ENCODE measurements around the gene CES1. TPM values are rescaled to one million over a fixed set of nuclear protein-coding genes. Genes with fewer than 3 reads are reported as not detected.

CES1 gene
- total and polyA plus RNA-seq, 10 of the 15 experiments (the other 5 are each of a cell fraction or from before 2014, with no cell fraction given), result 0.08 to 0.69 (median 0.27) TPM; not detected in 6

- Histone ChIP-seq H3K79me2 (ENCODE audit: control insufficient read depth, insufficient read depth, low read length) (no peaks in the 10 kb centered on the region), H4K20me1 (ENCODE audit: control insufficient read depth, insufficient read depth) (no peaks in the 10 kb centered on the region), H3K27ac (ENCODE audit: control insufficient read depth, insufficient read depth) (no peak overlapping the region), H3K4me3 (no peak overlapping the region), H3K36me3 (ENCODE audit: control insufficient read depth in 2 of 2, insufficient read depth in 2 of 2, low read length in 1 of 2) (no peaks in the 10 kb centered on the region), H3K27me3 (replicated peaks in 1 of 2; ENCODE audit: control insufficient read depth in 2 of 2, insufficient read depth in 2 of 2, low read length in 1 of 2) (no peaks in the 10 kb centered on the region), H3K9me3 (replicated peaks; ENCODE audit: control insufficient read depth, insufficient read depth, low read length) (no peaks in the 10 kb centered on the region), H3K4me1 (ENCODE audit: control insufficient read depth, insufficient read depth, low read length) (no peaks in the 10 kb centered on the region), H2AFZ (ENCODE audit: control insufficient read depth, low read depth, low read length) (no peak overlapping the region), H3K9ac (ENCODE audit: control insufficient read depth, insufficient read depth, low read length) (no peak overlapping the region), H3K4me2 (ENCODE audit: control insufficient read depth, insufficient read depth) (no peak overlapping the region)
- in situ Hi-C loops (cut with MboI) (no loop called here), intact Hi-C loops (cut with micrococcal nuclease; ENCODE audit: unreplicated experiment) (no loop called here)
- ChIA-PET RAD21 (ENCODE audit: unreplicated experiment) (no interaction called here), CTCF (no interaction called here), POLR2A (no interaction called here), SMC1A (ENCODE audit: uncharacterized antibody, unreplicated experiment) (no interaction called here)
- BruUV-seq (replicated peaks), result no TSS peak
- ATAC-seq, result no peak
- FAIRE-seq, result no peak
- no peak for DNase-seq (ENCODE audit: low read depth, low spot score)
- WGBS (ENCODE audit: insufficient coverage, insufficient replicate concordance, low lambda C conversion rate, missing lambda C conversion rate), result 12% methylated on average over 6 of the region's 6 CpGs
- TF ChIP-seq MYC (IDR thresholded peaks at IDR 0.05; ENCODE audit: insufficient read depth, insufficient read length, insufficient replicate concordance, low read length, severe bottlenecking), result no peak
- no peak for TF ChIP-seq ZBTB33 (IDR thresholded peaks at IDR 0.05)
- no peak for TF ChIP-seq SMAD5 (IDR thresholded peaks at IDR 0.05; ENCODE audit: low read depth)
- no peak for TF ChIP-seq SMARCA5 (IDR thresholded peaks at IDR 0.05)
- TF ChIP-seq JUNB (IDR thresholded peaks at IDR 0.05), result no peak
- TF ChIP-seq GATAD2B (conservative IDR thresholded peaks at IDR 0.05; ENCODE audit: low read depth), result no peak
- TF ChIP-seq ZNF592 (IDR thresholded peaks at IDR 0.05), result no peak
- TF ChIP-seq ZBTB4 (CRISPR knock-in tag; IDR thresholded peaks at IDR 0.05), result no peak
- TF ChIP-seq SIN3A (IDR thresholded peaks at IDR 0.05; ENCODE audit: low read depth, low read length), result no peak
- no peak for TF ChIP-seq NFYA (IDR thresholded peaks at IDR 0.05; ENCODE audit: borderline replicate concordance, low read depth, low read length)
- TF ChIP-seq TAF1 (IDR thresholded peaks at IDR 0.05; ENCODE audit: borderline replicate concordance, low read depth, low read length), result no peak
- TF ChIP-seq TCF3 (IDR thresholded peaks at IDR 0.05; ENCODE audit: borderline replicate concordance, insufficient read depth, low read depth, low read length), result no peak
- no peak for TF ChIP-seq NKRF (conservative IDR thresholded peaks at IDR 0.05)
Observed at GRCh38 chr16:55830658-55831294, 2.1 kb downstream of the CES1 start.
